ENCODE results near the gene TMEM53.

TMEM53 gene

DNA sequence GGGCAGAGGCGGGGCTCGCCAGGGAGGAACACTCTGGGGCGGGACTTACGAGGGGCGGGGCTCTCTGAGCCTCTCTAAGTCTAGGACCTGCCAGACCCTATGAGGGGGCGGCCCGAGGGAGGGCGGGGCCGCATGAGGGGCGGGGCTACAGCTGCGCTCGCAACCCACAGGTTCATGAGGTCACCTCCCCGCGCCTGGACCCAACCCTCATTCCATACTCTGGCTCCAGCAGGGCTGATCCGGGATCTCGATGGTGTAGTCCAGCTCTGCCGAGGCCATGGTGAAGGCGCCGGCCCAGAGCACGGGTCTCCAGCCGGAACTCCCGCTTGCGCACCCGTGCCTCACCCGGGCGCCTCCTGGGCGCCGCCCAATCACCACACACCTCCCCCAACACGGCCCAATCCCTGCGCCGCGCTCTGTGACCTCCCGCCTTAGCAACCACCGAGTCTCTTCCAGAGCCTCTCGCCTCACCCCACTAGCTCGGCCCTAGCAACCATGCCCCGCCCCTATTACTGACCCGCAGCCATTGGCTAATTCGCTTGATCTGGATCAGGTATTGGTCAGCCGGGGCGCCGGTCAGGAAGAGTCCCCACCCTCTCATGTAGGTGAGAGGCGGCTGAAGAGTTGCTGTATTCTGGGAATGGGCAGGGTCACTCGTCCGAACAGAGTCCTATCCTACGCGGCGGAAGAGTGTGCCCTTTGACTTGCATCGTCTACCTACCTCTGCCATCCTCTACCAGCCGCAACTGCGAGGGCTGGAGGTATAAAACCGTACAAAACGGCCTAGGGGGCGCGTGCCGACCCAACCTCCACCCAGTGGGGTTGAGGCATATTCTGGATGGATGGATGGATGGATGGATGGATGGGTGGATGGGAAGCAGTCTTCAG, at the start of gene TMEM53, which contains the start of gene ARMH1:
TMEM53 (minus strand) TSS at position 369 of the 888 bp plus-strand sequence; CDS start at position 279, 90 bp downstream.
ARMH1 (plus strand) TSS at position 602 of the 888 bp plus-strand sequence. CDS start 14,984 bp downstream, outside the sequence.
- peak within 1 kb of the TSS; percentile 53 for H3K4me3 ChIP-seq (replicated peaks; ENCODE audit: low read depth, low read length)
- TF ChIP-seq, protein P1, sequence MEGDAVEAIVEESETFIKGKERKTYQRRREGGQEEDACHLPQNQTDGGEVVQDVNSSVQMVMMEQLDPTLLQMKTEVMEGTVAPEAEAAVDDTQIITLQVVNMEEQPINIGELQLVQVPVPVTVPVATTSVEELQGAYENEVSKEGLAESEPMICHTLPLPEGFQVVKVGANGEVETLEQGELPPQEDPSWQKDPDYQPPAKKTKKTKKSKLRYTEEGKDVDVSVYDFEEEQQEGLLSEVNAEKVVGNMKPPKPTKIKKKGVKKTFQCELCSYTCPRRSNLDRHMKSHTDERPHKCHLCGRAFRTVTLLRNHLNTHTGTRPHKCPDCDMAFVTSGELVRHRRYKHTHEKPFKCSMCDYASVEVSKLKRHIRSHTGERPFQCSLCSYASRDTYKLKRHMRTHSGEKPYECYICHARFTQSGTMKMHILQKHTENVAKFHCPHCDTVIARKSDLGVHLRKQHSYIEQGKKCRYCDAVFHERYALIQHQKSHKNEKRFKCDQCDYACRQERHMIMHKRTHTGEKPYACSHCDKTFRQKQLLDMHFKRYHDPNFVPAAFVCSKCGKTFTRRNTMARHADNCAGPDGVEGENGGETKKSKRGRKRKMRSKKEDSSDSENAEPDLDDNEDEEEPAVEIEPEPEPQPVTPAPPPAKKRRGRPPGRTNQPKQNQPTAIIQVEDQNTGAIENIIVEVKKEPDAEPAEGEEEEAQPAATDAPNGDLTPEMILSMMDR (IDR thresholded peaks at IDR 0.05; ENCODE audit: low read depth, low read length, missing control alignments): no peak
- DNase-seq (ENCODE audit: extremely low read depth, low read depth): peak; percentile 97

DNA sequence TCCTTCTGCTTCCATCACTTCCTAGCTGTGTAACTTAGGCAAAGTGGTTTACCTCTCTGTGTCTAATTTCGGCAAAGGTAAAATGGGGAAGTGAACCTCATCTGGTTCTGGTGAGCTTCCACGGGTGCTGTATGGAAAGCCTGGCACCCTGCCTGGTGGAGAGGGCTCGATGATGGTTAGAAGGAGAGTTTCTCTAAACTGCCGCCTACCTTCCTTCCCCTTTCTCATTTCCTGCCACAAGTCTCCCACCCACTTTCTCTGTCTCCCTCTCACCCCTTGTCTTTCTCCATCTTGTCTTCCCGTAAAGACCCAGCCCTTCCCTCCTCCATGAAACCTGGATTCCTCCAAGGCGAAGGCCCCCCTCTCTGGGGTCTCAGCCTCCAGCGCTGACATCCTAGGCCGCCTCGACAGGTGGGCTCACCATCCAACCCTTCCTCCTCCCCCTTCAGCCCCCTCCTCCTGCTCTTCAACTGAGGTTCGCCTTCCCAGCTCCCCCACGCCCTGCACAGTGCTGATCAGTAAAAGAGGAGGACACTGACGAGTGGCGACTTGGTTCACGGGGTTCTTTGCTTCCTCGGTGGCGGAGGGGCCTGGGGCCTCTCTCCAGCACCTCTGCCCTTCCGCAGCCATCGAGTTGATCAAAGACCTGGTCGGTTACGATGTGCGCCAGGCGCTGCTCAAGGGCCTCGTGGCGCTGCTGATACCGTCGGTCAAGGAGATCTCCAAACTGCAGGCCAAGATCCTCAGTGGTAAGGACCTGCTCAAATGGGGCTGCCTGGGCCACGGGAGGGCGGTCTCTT, 49.4 kb upstream of the TMEM53 start:
- DNase-seq (ENCODE audit: extremely low read depth, low read depth): no peak
- no peak overlapping the region for H3K4me3 ChIP-seq (replicated peaks; ENCODE audit: low read depth, low read length)
- TF ChIP-seq, protein P1 (IDR thresholded peaks at IDR 0.05; ENCODE audit: low read depth, low read length, missing control alignments): no peak

DNA sequence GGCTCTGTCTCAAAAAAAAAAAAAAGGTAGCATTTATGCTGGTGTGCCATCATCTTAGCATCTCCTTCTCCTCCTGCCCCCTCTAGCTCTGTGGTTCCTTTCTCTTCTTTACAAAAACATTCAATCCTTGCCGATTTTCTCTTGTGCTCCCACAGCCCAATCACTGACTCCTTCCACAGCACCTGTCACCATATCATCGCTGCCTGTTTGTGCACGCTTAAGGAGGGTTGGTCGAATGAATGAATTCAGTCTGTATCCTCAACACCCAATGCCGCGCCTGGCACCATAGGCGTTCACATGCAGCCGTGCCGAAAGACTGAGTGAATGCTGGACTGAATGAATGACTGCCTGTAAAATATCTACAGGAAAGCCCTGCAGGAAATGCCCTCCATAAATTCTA, 48.8 kb upstream of the TMEM53 start:
- DNase-seq (ENCODE audit: extremely low read depth, low read depth): no peak
- TF ChIP-seq, protein P1 (IDR thresholded peaks at IDR 0.05; ENCODE audit: low read depth, low read length, missing control alignments): no peak
- no peak overlapping the region for H3K4me3 ChIP-seq (replicated peaks; ENCODE audit: low read depth, low read length)

DNA sequence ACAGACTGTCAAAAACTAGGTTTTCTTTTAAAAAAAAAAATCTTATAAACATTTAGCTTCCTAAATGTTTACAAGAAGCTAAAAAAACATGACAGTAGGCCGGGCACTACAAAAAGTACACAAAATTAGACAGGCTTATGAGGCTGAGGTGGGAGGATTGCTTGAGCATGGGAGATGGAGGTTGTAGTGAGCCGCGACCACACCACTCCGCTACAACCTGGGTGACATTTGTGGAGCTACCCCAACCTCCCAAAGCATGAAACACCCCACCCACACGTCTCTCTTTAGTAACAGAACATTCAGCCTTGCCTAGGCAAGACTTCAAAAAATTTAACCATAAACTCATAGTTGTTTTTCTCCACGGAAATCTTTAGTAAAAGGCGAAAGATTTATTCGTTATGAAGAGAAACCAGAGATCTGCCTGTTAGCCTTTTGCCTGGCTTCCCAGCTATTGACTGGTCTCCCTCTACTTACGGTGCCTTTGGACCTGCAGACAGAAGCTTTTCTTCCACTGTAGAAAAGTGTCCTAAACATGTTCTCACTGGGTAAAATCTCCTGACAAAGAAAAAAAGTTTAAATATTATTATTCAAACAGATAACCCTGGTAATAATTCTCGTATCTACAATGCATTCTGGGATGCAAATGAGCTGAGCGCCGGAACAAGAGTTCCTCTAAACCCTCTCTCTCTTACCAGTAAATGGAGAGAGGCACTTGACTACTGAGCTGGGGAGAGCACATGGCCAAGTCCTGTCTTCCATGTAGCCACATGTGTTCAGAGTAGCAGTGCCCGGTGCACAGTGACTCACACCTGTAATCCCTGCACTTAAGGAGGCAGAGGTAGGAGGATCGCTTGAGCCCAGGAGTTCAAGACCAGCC, 47.4 kb upstream of the TMEM53 start:
- no peak overlapping the region for H3K4me3 ChIP-seq (replicated peaks; ENCODE audit: low read depth, low read length)
- peak; percentile 98 for DNase-seq (ENCODE audit: extremely low read depth, low read depth)
- TF ChIP-seq, protein P1 (IDR thresholded peaks at IDR 0.05; ENCODE audit: low read depth, low read length, missing control alignments): no peak

DNA sequence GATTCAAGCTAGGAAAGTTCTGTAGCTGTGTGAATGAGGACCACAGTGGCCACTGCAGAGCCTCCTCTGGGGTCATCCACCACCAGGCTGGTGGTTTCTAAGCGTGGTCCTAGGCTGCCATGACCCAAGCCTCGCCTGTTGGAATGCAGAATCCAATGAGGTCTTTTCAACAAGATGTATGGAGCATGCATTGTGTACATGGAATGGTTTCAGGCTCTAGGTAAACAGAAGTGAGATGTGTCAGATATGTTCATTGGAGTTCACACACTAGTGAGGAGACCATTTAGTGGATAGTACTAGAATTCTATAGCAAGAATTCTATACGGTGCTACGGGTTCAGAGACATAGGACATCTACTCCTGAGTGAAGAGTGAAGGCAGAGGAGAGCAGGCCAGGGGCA, 46.0 kb upstream of the TMEM53 start:
- H3K4me3 ChIP-seq (replicated peaks; ENCODE audit: low read depth, low read length): no peak overlapping the region
- no peak for DNase-seq (ENCODE audit: extremely low read depth, low read depth)

More for the DNA sequence above, 46.0 kb upstream of the TMEM53 start:
- TF ChIP-seq, protein P1 (IDR thresholded peaks at IDR 0.05; ENCODE audit: low read depth, low read length, missing control alignments): no peak

Measured in HFF-Myc (cell line).